IMR-90 (cell line): ENCODE results near the gene PBX3. TPM values are rescaled to one million over a fixed set of nuclear protein-coding genes. Genes with fewer than 3 reads are reported as not detected.

ENCODE experiments used
- ATAC-seq: fragments of 200-7000 bp; cut with Tn5 transposase; 2 replicates; pipeline ENCODE4 v1.9.1; 2020; ENCODE audit warnings: low read depth, mild to moderate bottlenecking, moderate library complexity
- BruUV-seq: library from RNA; stranded (reverse); fragments of 400-500 nt; replicated peaks from 2 replicates; lab custom pipeline; 2021; lab: Mats Ljungman, UMichigan
- CTCF ChIA-PET: fragments of 300-600 bp; formaldehyde crosslinking; extraction: SDS; loops from one replicate; lab custom pipeline; 2021; ENCODE audit warnings: antibody characterized with exemption; lab: Yijun Ruan, JAX
- POLR2A ChIA-PET: fragments of 300-600 bp; sonication (Branson Sonifier 250); formaldehyde crosslinking; loops from one replicate; lab custom pipeline; 2022; ENCODE audit warnings: antibody characterized with exemption; ENCODE audit not compliant: unreplicated experiment; lab: Charles Lee
- DNase-seq: peaks from one replicate; pipeline ENCODE4 v3.0.0; 2013
- H2AFZ ChIP-seq: replicated peaks from 2 replicates; pipeline ENCODE3; 2013; ENCODE audit warnings: low read length, mild to moderate bottlenecking; ENCODE audit not compliant: poor library complexity
- H2AK5ac ChIP-seq: 2 replicates; pipeline ENCODE4 v1.6.1; 2013; ENCODE audit warnings: low read depth, low read length, inconsistent platforms
- H2AK9ac ChIP-seq: replicated peaks from 2 replicates; pipeline ENCODE3; 2013; ENCODE audit warnings: mild to moderate bottlenecking, low read depth, low read length, moderate library complexity; ENCODE audit not compliant: poor library complexity
- H2BK120ac ChIP-seq: 2 replicates; pipeline ENCODE4 v1.6.1; 2013; ENCODE audit warnings: low read depth, low read length, inconsistent platforms
- H2BK15ac ChIP-seq: 3 replicates; pipeline ENCODE4 v1.6.1; 2013; ENCODE audit warnings: low read depth, low read length, inconsistent platforms
- H2BK20ac ChIP-seq: 2 replicates; pipeline ENCODE4 v1.6.1; 2013; ENCODE audit warnings: low read depth, mild to moderate bottlenecking, inconsistent platforms, low read length, moderate library complexity
- H2BK5ac ChIP-seq: 2 replicates; pipeline ENCODE4 v1.6.1; 2013; ENCODE audit warnings: mild to moderate bottlenecking, low read depth, low read length, inconsistent platforms; ENCODE audit not compliant: poor library complexity, severe bottlenecking
- H3K14ac ChIP-seq: replicated peaks from 2 replicates; pipeline ENCODE4 v1.6.1; 2013; ENCODE audit warnings: low read depth, low read length, inconsistent platforms
- H3K18ac ChIP-seq: 2 replicates; pipeline ENCODE4 v1.6.1; 2013; ENCODE audit warnings: low read depth, low read length, control low read depth
- H3K23ac ChIP-seq: 2 replicates; pipeline ENCODE4 v1.6.1; 2013; ENCODE audit warnings: low read depth, low read length, inconsistent platforms
- H3K27ac ChIP-seq: 2 replicates; pipeline ENCODE4 v1.5.1; 2013; ENCODE audit warnings: mild to moderate bottlenecking, control low read depth, low read length; ENCODE audit not compliant: insufficient read depth
- H3K27me3 ChIP-seq: 2 replicates; pipeline ENCODE4 v1.6.1; 2013; ENCODE audit warnings: low read length; ENCODE audit not compliant: control insufficient read depth, insufficient read depth
- H3K36me3 ChIP-seq: 2 replicates; pipeline ENCODE4 v1.6.1; 2013; ENCODE audit warnings: low read length, mixed read lengths; ENCODE audit not compliant: control insufficient read depth, insufficient read depth
- H3K4ac ChIP-seq: 2 replicates; pipeline ENCODE4 v1.6.1; 2013; ENCODE audit warnings: low read depth, low read length, inconsistent platforms
- H3K4me1 ChIP-seq: 2 replicates; pipeline ENCODE4 v1.6.1; 2013; ENCODE audit warnings: low read length, mixed read lengths; ENCODE audit not compliant: control insufficient read depth, insufficient read depth
- H3K4me2 ChIP-seq: 2 replicates; pipeline ENCODE4 v1.6.1; 2013; ENCODE audit warnings: low read depth, mild to moderate bottlenecking, control low read depth, low read length, moderate library complexity
- H3K4me3 ChIP-seq: 2 replicates; pipeline ENCODE4 v1.5.1; 2013; ENCODE audit warnings: low read depth, mild to moderate bottlenecking, control low read depth, low read length, moderate library complexity; ENCODE audit not compliant: insufficient read depth
- H3K56ac ChIP-seq: 2 replicates; pipeline ENCODE4 v1.6.1; 2013; ENCODE audit warnings: low read length, inconsistent platforms; ENCODE audit not compliant: insufficient read depth; ENCODE audit errors: extremely low read depth
- H3K79me1 ChIP-seq, 2 experiments: 2 replicates each; pipeline ENCODE4 v1.6.1; 2013; ENCODE audit warnings: low read length in 2 of 2, inconsistent platforms in 1 of 2, low read depth in 1 of 2
- H3K9ac ChIP-seq: 2 replicates; pipeline ENCODE4 v1.6.1; 2013; ENCODE audit warnings: low read depth, low read length, control low read depth
- H3K9me1 ChIP-seq: 2 replicates; pipeline ENCODE4 v1.6.1; 2013; ENCODE audit warnings: low read length, inconsistent platforms; ENCODE audit not compliant: insufficient read depth
- H3K9me3 ChIP-seq: 2 replicates; pipeline ENCODE4 v1.6.1; 2013; ENCODE audit warnings: low read length; ENCODE audit not compliant: control insufficient read depth, insufficient read depth
- H4K20me1 ChIP-seq: 2 replicates; pipeline ENCODE4 v1.6.1; 2013; ENCODE audit warnings: low read length, inconsistent platforms; ENCODE audit not compliant: insufficient read depth
- H4K5ac ChIP-seq: 2 replicates; pipeline ENCODE4 v1.6.1; 2013; ENCODE audit warnings: mild to moderate bottlenecking, low read depth, low read length, control low read depth
- H4K8ac ChIP-seq, 2 experiments: 2 replicates each; pipeline ENCODE4 v1.6.1; 2013; ENCODE audit warnings: low read depth in 2 of 2, low read length in 2 of 2, control low read depth in 1 of 2, inconsistent platforms in 1 of 2
- H4K91ac ChIP-seq: 2 replicates; pipeline ENCODE4 v1.6.1; 2013; ENCODE audit warnings: low read depth, low read length, inconsistent platforms; ENCODE audit not compliant: insufficient read depth
- POLR2A ChIP-seq: IDR thresholded peaks from 2 replicates; pipeline ENCODE4 v1.6.1; 2012; ENCODE audit warnings: mild to moderate bottlenecking, low read depth, low read length
- WGBS, 2 experiments: methylation state at CpG; one replicate each; pipeline versions ENCODE4 v1.1.5 to v1.1.7; 2013; ENCODE audit warnings: missing lambda C conversion rate in 2 of 2; ENCODE audit not compliant: insufficient read length in 1 of 2; ENCODE audit errors: extremely low coverage in 2 of 2; 5-methylcytosine and 5-hydroxymethylcytosine counted together
- dilution Hi-C: fragments of 300-500 bp; cut with HindIII; formaldehyde crosslinking; loops from one replicate; pipeline ENCODE4 v1.14.3; 2018; ENCODE audit warnings: low sequenced_read_pairs; ENCODE audit not compliant: unreplicated experiment
- in situ Hi-C: fragments of 300-500 bp; cut with MboI; formaldehyde crosslinking; loops from 3 replicates; pipeline ENCODE4 v1.14.3; 2019; ENCODE audit warnings: low sequenced_read_pairs, inconsistent platforms, mixed read lengths
- intact Hi-C: fragments of 100-400 bp; cut with micrococcal nuclease; formaldehyde crosslinking; loops from 2 replicates; pipeline ENCODE4 v1.10.0; 2022
- polyA plus RNA-seq, 3 experiments: library from polyadenylated mRNA; depleted of rRNA; stranded (reverse); fragments of >200 nt; gene quantifications; 2 replicates each; pipeline ENCODE4 v1.2.3, GENCODE V29; 2012; ENCODE audit warnings: low replicate concordance in 1 of 3
- total RNA-seq: library from RNA; depleted of rRNA; stranded (reverse); fragments of >200 nt; gene quantifications from 2 replicates; pipeline ENCODE4 v1.2.3, GENCODE V29; 2012
- TF ChIP-seq, protein P1 (sequence below): fragments of 150-350 bp; IDR thresholded peaks from 2 replicates; pipeline ENCODE4 v1.6.1; 2016; ENCODE audit warnings: low read depth, mild to moderate bottlenecking, low read length, moderate library complexity, borderline replicate concordance

PBX3 gene
- total and polyA plus RNA-seq, 2 of the 4 experiments (the other 2 are of a cell fraction): 12.0 to 15.6 TPM

DNA sequence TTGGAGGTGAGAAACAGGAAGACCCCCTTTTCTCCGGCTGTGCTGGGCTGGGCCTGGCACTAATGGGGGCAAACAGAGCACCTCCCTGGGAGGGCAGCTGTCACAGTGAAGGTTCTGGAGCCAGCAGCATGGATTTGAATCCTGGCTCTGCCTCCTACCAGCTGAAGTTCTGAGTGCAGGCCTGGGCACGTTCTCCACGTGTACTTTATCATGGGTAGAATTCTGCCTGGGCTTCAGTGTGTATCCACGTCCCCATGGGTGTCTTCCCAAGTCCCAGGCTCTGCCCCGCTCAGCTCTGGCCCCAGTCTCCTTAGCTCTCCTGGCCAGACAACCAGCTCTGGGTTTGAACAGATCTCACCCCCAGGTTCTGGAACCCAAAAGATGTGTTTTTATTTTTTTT, 223.2 kb downstream of the PBX3 start:
- Histone ChIP-seq H4K20me1 (no peaks in the 10 kb centered on the region; the same call in 1 of the 2 replicates), H3K27me3 (peaks cover 2% of the 10 kb centered on the region; the same call in 1 of the 2 replicates), H3K18ac (no peak overlapping the region), H3K9me1 (no peaks in the 10 kb centered on the region; the same call in 1 of the 2 replicates), H3K4me1 (no peaks in the 10 kb centered on the region), H2BK15ac (no peak overlapping the region), H3K4me2 (no peak overlapping the region), H3K9ac (no peak overlapping the region), H3K23ac (no peak overlapping the region), H3K79me1 (no peaks in the 10 kb centered on the region), H3K14ac (no peak overlapping the region), H2BK120ac (no peak overlapping the region), H2AFZ (no peak overlapping the region), H2BK5ac (no peak overlapping the region), H2AK9ac (no peak overlapping the region), H4K8ac (no peak overlapping the region), H4K91ac (no peak overlapping the region), H3K4me3 (no peak overlapping the region), H3K9me3 (no peaks in the 10 kb centered on the region), H2BK20ac (no peak overlapping the region), H4K5ac (no peak overlapping the region), H3K4ac (no peak overlapping the region), H3K56ac (no peak overlapping the region), H3K36me3 (peaks cover 2% of the 10 kb centered on the region), H3K27ac (no peak overlapping the region), H2AK5ac (no peak overlapping the region)
- DNase-seq (no peak), ATAC-seq (no peak)
- intact Hi-C loops: no loop called here
- WGBS, 2 experiments: 72% methylated on average over 3 of the region's 5 CpGs; no CpG with 5 or more reads in 1 of the 2 experiments
- BruUV-seq: no TSS peak
- TF ChIP-seq, protein P1, sequence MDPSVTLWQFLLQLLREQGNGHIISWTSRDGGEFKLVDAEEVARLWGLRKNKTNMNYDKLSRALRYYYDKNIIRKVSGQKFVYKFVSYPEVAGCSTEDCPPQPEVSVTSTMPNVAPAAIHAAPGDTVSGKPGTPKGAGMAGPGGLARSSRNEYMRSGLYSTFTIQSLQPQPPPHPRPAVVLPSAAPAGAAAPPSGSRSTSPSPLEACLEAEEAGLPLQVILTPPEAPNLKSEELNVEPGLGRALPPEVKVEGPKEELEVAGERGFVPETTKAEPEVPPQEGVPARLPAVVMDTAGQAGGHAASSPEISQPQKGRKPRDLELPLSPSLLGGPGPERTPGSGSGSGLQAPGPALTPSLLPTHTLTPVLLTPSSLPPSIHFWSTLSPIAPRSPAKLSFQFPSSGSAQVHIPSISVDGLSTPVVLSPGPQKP: no peak
- TF ChIP-seq POLR2A: no peak
- ChIA-PET POLR2A (no interaction called here), CTCF (no interaction called here)
- dilution Hi-C loops: no loop called here
- in situ Hi-C loops: no loop called here
